K562 (cell line): ENCODE measurements around the gene STUB1.

Experiments
- EZH2 ChIP-seq: IDR thresholded peaks from 2 replicates; pipeline ENCODE4 v1.6.1; 2012; ENCODE audit warnings: low read depth, mild to moderate bottlenecking, inconsistent platforms, low read length, borderline replicate concordance
- FOXJ2 ChIP-seq: fragments of 200-800 bp; sonication (Bioruptor generic); IDR thresholded peaks from 2 replicates; pipeline ENCODE4 v1.6.1; 2016; ENCODE audit warnings: missing genetic modification characterization, missing compliant biosample characterization
- FOXK1 ChIP-seq: sonication (generic); formaldehyde crosslinking; IDR thresholded peaks from 2 replicates; pipeline ENCODE4 v1.8.0; 2022; ENCODE audit warnings: missing genetic modification reagents, mild to moderate bottlenecking, borderline replicate concordance
- JUNB ChIP-seq: fragments of 450-650 bp; formaldehyde crosslinking; conservative IDR thresholded peaks from 2 replicates; pipeline ENCODE4 v1.4.0; 2020; ENCODE audit warnings: mild to moderate bottlenecking
- RAD21 ChIP-seq, 2 experiments: fragments of 250-450 bp in 1 of 2; fragments of 450-650 bp in 1 of 2; sonication (Bioruptor Pico) in 1 of 2; formaldehyde crosslinking in 1 of 2; IDR thresholded peaks in 1 of 2; conservative IDR thresholded peaks in 1 of 2; 2 replicates each; pipeline versions ENCODE4 v1.4.0 to v1.8.0; 2020 to 2022; ENCODE audit warnings: mild to moderate bottlenecking in 2 of 2, moderate library complexity in 1 of 2
- SIX5 ChIP-seq, 2 experiments: IDR thresholded peaks; 2 replicates each; pipeline ENCODE4 v1.6.1; 2011; ENCODE audit warnings: low read length in 2 of 2, borderline replicate concordance in 1 of 2, low read depth in 1 of 2, mild to moderate bottlenecking in 1 of 2, moderate library complexity in 1 of 2; ENCODE audit not compliant: insufficient read depth in 1 of 2
- TOE1 ChIP-seq, 2 experiments: fragments of 450-650 bp in 1 of 2; sonication (generic) in 1 of 2; formaldehyde crosslinking in 1 of 2; IDR thresholded peaks; 2 replicates each; pipeline versions ENCODE4 v1.7.1 to v1.8.0; 2016 to 2022; ENCODE audit warnings: borderline replicate concordance in 2 of 2, mild to moderate bottlenecking in 2 of 2, antibody characterized with exemption in 1 of 2, inconsistent platforms in 1 of 2, low read depth in 1 of 2, missing genetic modification reagents in 1 of 2, moderate library complexity in 1 of 2
- YY1 ChIP-seq, 3 experiments: IDR thresholded peaks; 2 replicates each; pipeline ENCODE4 v1.6.1; 2011; ENCODE audit warnings: low read length in 2 of 3, mild to moderate bottlenecking in 2 of 3, moderate library complexity in 2 of 3, borderline replicate concordance in 1 of 3, control low read depth in 1 of 3, low read depth in 1 of 3; ENCODE audit not compliant: insufficient read depth in 3 of 3, insufficient replicate concordance in 2 of 3, control insufficient read depth in 1 of 3, insufficient read length in 1 of 3; ENCODE audit errors: extremely low read depth in 1 of 3
- ZBTB8A ChIP-seq: fragments of 450-650 bp; IDR thresholded peaks from 2 replicates; pipeline ENCODE4 v1.6.1; 2018; ENCODE audit warnings: mild to moderate bottlenecking, moderate library complexity; ENCODE audit not compliant: partially characterized antibody
- ZNF23 ChIP-seq: fragments of 250-450 bp; sonication (Bioruptor Pico); IDR thresholded peaks from 2 replicates; pipeline ENCODE4 v1.4.0; 2020; ENCODE audit warnings: mild to moderate bottlenecking
- TF ChIP-seq, protein P1 (sequence below), 3 experiments: IDR thresholded peaks in 2 of 3; conservative IDR thresholded peaks in 1 of 3; 2 replicates each; pipeline ENCODE4 v1.5.1; 2011 to 2012; ENCODE audit warnings: low read length in 3 of 3, mild to moderate bottlenecking in 3 of 3, control low read depth in 2 of 3, improper control_type of control experiment in 1 of 3, inconsistent platforms in 1 of 3, low read depth in 1 of 3, mixed read lengths in 1 of 3, moderate library complexity in 1 of 3; ENCODE audit not compliant: insufficient read depth in 2 of 3

DNA sequence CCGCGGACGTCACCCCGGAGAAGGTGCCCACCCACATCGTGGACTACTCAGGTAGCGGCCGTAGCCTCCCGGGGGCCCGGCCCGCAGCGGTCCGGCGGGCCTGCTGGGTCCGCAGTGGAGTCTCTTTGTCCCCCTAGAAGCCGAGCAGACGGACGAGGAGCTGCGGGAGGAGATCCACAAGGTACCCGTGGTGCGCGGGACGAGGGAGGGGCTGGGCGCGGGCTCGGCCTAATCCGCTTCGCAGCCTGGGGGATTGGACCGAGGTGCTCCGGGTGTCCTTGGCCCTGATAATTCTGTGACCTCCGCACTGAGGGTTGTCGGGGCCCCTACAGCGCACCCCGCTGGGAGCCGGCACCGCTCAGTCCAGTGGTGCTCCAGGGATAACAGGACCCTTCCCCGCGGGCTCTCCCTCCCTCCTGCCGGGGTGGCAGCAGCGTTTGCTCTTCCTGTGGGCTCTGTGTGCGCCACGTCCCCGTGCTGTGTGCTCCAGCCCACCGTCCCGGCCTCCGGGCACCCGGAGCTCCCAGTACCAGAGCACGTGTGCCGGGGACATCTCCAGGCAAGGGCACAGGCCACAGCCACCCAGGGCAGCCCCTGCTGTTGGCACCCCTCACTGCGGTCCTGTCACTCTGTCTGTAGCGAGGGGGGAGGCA is 11.6 kb upstream of the STUB1 start:
- TF ChIP-seq SIX5 (IDR thresholded peaks at IDR 0.05; ENCODE audit: borderline replicate concordance in 1 of 2, insufficient read depth in 1 of 2, low read depth in 1 of 2, low read length in 2 of 2) (no peak), EZH2 (no peak), TOE1 (IDR thresholded peaks at IDR 0.05; ENCODE audit: borderline replicate concordance) (no peak), TOE1 (CRISPR knock-in tag; IDR thresholded peaks at IDR 0.05; ENCODE audit: borderline replicate concordance, low read depth) (no peak), RAD21 (CRISPR knock-in tag; conservative IDR thresholded peaks at IDR 0.05 in 1 of 2, IDR thresholded peaks at IDR 0.05 in 1 of 2) (no peak), FOXK1 (CRISPR knock-in tag) (no peak), JUNB (CRISPR knock-in tag) (no peak), ZBTB8A (no peak), ZNF23 (CRISPR knock-in tag) (no peak), YY1 (IDR thresholded peaks at IDR 0.05; ENCODE audit: borderline replicate concordance in 1 of 3, control insufficient read depth in 1 of 3, extremely low read depth in 1 of 3, insufficient read depth in 3 of 3, insufficient read length in 1 of 3, insufficient replicate concordance in 2 of 3, low read depth in 1 of 3, low read length in 2 of 3) (no peak), FOXJ2 (tag) (no peak)
- TF ChIP-seq, protein P1, sequence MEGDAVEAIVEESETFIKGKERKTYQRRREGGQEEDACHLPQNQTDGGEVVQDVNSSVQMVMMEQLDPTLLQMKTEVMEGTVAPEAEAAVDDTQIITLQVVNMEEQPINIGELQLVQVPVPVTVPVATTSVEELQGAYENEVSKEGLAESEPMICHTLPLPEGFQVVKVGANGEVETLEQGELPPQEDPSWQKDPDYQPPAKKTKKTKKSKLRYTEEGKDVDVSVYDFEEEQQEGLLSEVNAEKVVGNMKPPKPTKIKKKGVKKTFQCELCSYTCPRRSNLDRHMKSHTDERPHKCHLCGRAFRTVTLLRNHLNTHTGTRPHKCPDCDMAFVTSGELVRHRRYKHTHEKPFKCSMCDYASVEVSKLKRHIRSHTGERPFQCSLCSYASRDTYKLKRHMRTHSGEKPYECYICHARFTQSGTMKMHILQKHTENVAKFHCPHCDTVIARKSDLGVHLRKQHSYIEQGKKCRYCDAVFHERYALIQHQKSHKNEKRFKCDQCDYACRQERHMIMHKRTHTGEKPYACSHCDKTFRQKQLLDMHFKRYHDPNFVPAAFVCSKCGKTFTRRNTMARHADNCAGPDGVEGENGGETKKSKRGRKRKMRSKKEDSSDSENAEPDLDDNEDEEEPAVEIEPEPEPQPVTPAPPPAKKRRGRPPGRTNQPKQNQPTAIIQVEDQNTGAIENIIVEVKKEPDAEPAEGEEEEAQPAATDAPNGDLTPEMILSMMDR (IDR thresholded peaks at IDR 0.05 in 2 of 3, conservative IDR thresholded peaks at IDR 0.05 in 1 of 3; ENCODE audit: insufficient read depth in 2 of 3, low read depth in 1 of 3, low read length in 3 of 3) = no peak
